Fibroblast of skin of left quadriceps (primary cell): ENCODE measurements around the gene MEX3B.

ENCODE experiments used
- DNase-seq, 2 experiments: peaks; one replicate each; pipeline ENCODE4 v3.0.0-alpha.2; 2013; ENCODE audit warnings: low read depth in 2 of 2

Gene MEX3B

GRCh38 chr15:82045892-82046665 is at the start of gene MEX3B:
Gene MEX3B (minus strand): TSS chr15:82046018. CDS start chr15:82045705, 313 bp downstream.
- peak; percentile 98 for DNase-seq

GRCh38 chr15:82093774-82094211 is 48.0 kb upstream of the MEX3B start:
- peak; percentile 51 to 58 for DNase-seq

- no peak for DNase-seq
Measured at GRCh38 chr15:82093325-82093724, 47.5 kb upstream of the MEX3B start.

GRCh38 chr15:82091636-82092140 is 45.9 kb upstream of the MEX3B start:
- DNase-seq, result no peak

- DNase-seq, result no peak
Measured at GRCh38 chr15:82086243-82086995, 40.6 kb upstream of the MEX3B start.

GRCh38 chr15:82081914-82082762 is 36.3 kb upstream of the MEX3B start:
- peak; percentile 56 to 62 for DNase-seq

GRCh38 chr15:82080774-82081173 is 35.0 kb upstream of the MEX3B start:
- DNase-seq, result no peak

GRCh38 chr15:82079736-82080135 is 33.9 kb upstream of the MEX3B start:
- peak; percentile 31 to 32 for DNase-seq

GRCh38 chr15:82074610-82075009 is 28.8 kb upstream of the MEX3B start:
- no peak for DNase-seq

- no peak for DNase-seq
Measured at GRCh38 chr15:82072926-82073537, 27.2 kb upstream of the MEX3B start.

- DNase-seq, result no peak
Measured at GRCh38 chr15:82066455-82066854, 20.6 kb upstream of the MEX3B start.

- no peak for DNase-seq
Measured at GRCh38 chr15:82064824-82065223, 19.0 kb upstream of the MEX3B start.

- DNase-seq, result no peak
Measured at GRCh38 chr15:82062479-82063454, 16.9 kb upstream of the MEX3B start.

- no peak for DNase-seq
Measured at GRCh38 chr15:82060817-82061216, 15.0 kb upstream of the MEX3B start.

GRCh38 chr15:82058517-82059204 is 12.8 kb upstream of the MEX3B start:
- DNase-seq, result no peak

- DNase-seq, result no peak
Measured at GRCh38 chr15:82058026-82058425, 12.2 kb upstream of the MEX3B start.

- DNase-seq, result peak; percentile 32 to 35
Measured at GRCh38 chr15:82056958-82057823, 11.4 kb upstream of the MEX3B start.

- no peak for DNase-seq
Measured at GRCh38 chr15:82052751-82053150, 6.9 kb upstream of the MEX3B start.

GRCh38 chr15:82051664-82052063 is 5.8 kb upstream of the MEX3B start:
- peak in 1 of 2 experiments; percentile 10 for DNase-seq
